ELR (cell line): ENCODE measurements around the gene CHRNA9.
A peak's percentile ranks its signal among the peaks of the same experiment; 100 is the strongest.
"Not testable (repeated sequence)": the region's sequence is repeated elsewhere in the genome, so short reads cannot be mapped to it uniquely, and the experiment has no call there.

Experiments
- DNase-seq: peaks from one replicate; pipeline ENCODE4 v3.0.0-alpha.2; 2015; ENCODE audit warnings: low read depth

The CHRNA9 gene, protein sequence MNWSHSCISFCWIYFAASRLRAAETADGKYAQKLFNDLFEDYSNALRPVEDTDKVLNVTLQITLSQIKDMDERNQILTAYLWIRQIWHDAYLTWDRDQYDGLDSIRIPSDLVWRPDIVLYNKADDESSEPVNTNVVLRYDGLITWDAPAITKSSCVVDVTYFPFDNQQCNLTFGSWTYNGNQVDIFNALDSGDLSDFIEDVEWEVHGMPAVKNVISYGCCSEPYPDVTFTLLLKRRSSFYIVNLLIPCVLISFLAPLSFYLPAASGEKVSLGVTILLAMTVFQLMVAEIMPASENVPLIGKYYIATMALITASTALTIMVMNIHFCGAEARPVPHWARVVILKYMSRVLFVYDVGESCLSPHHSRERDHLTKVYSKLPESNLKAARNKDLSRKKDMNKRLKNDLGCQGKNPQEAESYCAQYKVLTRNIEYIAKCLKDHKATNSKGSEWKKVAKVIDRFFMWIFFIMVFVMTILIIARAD

DNA sequence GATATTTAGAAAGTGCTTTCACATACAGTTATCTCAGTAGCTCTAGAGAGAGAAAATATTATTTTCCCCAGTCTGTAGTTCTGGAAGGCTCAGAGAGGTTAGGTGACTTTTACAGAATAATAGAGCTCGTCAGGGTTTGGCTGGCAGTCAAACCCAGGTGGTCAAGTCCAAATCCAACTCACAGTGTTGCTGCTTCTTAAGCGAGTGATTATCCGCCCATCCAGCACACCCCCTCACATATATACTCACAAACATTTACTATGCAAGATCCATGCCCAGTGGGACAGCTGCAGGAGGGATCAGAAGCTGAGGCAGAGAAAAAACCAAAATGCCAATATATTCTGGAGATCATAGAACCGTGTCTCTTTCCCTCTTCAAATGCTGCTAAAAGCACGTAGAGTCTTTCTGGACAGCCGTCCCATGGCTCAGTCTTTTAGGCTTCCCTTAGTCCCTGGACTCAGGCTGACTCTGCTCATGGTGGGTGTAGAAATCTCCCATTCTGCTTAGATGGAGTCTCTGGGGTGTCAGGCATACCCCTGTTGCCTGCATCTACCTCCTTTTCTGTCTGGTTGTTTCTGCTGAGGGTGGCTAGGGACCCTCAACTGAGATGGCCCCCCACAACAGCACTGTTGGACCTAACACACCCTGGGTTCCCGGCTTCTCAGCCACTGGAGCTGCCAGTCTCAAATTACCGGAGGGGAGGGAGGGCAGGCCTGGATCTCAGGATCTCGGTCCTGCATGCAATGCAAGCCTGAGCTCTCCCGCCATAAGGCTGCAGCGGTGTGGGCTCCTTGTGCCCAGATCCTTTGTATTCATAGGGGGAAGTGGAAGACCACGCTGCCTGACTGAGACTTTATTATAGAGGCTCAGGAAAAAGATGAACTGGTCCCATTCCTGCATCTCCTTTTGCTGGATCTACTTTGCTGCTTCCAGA lies at the start of gene CHRNA9:
Gene CHRNA9, plus strand, starts transcription at position 743 of the 934 bp plus-strand sequence. Its CDS starts 135 bp downstream, at position 878.
- DNase-seq = no peak

DNA sequence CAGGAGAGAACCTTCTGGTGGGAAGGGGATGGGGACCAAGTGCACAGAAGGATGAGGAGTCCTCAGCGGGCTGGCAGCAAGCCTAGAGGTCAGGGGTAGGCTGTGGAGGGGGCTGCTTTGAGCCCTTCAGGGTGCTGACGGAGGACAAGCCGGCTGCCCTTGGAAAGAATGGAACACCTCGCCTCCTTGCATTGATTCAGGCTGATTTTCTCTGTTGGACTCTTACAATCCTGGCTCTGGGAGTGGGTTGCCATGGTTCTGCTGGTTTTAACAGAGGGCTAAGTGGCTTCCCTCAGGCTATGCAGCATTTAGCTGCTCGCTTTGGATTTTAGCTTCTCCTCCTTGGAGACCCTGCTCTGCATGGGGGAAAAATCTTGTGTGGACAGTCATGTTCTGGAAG lies 49.4 kb upstream of the CHRNA9 start:
- DNase-seq = no peak

DNA sequence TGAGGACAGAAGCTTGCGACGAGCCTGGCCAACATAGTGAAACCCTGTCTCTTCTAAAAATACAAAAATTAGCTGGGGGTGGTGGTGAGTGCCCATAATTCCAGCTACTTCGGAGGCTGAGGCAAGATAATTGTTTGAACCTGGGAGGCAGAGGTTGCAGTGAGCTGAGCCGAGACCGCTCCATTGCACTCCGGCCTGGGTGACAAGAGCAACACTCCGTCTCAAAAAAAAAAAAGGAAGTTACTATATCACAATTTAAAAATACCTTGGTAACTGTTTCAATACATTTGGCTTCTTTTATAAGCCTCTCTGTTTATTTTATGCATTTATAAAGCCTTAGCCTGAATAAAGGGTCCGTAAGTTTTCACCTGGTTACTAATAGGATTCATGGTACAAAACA lies 46.6 kb upstream of the CHRNA9 start:
- DNase-seq = no peak

DNA sequence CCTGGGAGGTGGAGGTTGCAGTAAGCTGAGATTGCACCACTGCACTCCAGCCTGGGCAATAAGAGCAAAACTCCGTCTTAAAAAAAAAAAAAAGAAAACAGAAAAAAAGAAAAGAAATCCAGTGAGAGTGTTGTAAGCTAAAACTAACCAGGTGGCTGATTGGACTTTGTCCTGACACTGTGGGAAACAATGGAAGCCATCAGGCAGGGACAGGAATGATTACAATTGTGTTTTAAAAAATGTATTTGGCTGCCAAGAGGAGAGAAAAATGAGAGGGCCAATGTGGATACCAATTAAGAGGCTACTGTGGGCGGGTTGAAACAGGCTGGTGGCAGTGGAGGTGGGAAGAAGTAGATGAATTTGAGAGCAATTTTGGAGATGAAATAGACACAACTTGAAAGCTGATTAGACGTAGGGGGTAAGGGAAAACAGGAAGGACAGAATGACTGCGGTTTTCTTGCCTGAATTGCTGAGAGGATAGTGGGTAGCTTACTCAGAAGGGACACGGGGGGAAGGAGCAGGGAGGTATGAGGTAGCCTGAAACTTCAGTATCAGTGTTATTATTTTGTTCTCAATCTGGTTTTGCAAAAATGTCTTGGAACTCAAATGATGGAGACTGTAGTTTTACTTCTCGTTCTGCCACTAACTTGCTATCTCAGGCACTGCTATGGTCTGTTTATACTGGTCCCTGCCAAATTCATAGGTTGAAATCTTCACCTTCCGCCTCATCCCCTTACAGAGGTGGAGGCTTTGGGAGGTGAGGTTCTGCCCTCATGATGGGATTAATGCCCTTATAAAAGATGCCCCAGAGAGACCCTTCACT lies 45.6 kb upstream of the CHRNA9 start:
- peak; percentile 68 for DNase-seq

DNA sequence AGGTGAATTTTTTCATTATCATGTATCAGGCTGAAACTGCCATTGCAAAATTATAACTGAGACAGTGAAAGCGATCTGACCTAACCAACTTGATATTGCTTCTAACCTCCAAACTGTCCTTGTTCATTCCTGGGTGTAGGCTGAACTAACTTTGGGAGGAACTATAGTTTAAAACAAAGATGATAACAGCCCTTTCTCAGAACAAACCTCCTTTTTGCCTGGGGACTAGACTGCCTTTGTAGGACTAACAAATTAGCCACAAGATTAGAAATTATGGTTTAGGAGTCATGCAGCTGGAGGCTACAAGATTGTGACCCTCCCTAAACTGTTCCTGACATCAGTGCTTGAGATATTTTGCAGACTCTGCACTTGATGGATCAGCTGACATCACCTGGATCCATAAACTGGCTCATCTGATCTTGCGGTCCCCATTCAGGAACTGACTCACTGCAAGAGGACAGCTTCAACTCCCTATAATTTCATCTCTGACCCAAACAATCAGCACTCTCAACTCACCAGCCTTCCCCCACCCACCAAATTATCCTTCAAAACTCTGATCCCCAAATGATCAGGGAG lies 44.4 kb upstream of the CHRNA9 start:
- peak; percentile 83 for DNase-seq

DNA sequence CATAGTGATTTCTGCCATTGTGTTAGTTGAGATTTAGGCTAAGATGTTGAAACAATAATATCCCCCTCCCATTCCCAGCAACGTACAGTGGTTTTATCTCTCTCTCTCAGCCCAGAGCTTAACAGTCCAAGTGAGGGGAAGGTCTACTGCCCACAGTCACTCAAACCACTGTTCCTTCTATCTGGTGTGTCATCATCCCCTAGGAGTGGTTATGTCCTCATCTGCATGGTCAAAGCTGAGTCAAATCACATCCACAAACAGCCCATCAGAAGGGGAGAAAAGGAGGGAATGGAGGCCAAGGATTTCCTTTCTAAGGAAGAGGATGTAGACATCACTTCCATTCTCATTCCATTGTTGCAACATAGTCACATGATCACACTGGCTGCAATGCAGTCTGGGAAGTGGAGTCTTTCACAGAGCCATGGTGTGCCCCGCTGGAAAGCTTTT lies 42.8 kb upstream of the CHRNA9 start:
- peak; percentile 73 for DNase-seq

DNA sequence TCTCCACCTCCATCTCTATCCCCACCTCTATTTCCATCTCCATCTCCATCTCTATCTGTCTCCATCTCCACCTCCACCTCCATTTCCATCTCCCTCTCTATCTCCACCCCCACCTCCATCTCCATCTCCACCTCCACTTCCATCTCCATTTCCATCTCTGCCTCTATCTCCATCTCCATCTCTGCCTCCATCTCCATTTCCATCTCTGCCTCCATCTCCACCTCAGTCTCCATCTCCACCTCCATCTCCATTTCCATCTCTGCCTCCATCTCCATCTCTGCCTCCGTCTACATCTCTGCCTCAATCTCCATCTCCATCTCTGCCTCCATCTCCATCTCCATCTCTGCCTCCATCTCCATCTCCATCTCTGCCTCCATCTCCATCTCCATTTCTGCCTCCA lies 40.8 kb upstream of the CHRNA9 start:
- DNase-seq = no peak

DNA sequence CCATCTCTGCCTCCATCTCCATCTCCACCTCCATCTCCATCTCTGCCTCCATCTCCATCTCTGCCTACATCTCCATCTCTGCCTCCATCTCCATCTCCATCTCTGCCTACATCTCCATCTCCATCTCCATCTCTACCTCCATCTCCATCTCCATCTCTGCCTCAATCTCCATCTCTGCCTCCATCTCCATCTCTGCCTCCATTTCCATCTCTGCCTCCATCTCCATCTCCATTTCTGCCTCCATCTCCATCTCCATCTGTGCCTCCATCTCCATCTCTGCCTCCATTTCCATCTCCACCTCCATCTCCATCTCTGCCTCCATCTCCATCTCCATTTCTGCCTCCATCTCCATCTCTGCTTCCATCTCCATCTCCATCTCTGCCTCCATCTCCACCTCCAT lies 40.1 kb upstream of the CHRNA9 start:
- DNase-seq = not testable (repeated sequence)

DNA sequence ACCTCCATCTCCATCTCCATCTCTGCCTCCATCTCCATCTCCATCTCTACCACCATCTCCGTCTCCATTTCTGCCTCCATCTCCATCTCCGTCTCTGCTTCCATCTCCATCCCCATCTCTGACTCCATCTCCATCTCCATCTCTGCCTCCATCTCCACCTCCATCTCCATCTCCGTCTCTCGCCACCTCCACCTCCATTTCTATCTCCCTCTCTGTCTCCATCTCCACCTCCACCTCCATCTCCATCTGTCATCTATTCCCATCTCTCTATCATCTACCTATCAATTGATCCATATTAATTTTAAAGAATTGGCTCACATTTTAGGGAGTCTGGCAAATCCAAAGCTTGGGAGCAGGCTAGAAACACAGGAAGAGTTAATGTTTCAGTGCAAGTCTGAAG lies 39.6 kb upstream of the CHRNA9 start:
- DNase-seq = no peak

DNA sequence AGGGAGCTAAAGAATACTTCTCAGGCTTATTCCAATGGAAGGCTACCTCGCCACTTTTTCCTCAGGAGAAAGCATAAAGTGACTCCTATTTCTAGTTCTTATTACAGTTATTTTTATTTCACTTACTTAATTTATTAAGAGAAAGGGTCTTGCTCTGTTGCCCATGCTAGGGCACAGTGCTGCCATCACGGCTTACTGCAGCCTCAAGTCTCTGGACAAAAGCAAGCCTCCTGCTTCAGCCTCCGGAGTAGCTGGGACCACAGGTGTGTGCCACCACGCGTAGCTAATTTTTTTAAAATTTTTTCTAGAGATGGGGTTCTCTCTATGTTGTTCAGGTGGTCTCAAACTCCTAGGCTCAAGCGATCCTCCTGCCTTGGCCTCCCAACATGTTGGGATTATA lies 36.0 kb upstream of the CHRNA9 start:
- DNase-seq = no peak

DNA sequence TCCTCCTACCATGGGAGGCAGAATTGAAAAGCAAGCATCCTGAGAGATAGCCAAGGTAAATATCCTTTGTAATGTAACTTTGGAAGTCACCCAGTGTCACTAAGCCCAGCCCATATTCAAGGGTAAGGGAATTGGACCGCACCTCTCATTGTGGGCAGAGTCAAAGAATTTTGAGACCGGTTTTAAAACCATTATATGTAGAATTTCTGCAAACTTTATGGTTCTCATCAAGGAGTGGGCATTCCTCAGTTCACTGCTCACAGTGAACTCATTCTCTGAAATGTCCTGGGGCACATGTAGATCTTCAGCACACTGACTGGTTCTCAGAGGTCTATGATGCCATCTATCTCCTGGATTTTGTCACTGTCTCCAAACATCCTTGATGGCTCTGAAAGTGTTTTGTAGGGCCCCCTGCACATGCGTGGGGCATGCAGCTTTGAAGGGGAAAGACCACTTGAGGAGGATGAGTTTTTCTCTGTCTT lies 35.3 kb upstream of the CHRNA9 start:
- DNase-seq = peak; percentile 33

DNA sequence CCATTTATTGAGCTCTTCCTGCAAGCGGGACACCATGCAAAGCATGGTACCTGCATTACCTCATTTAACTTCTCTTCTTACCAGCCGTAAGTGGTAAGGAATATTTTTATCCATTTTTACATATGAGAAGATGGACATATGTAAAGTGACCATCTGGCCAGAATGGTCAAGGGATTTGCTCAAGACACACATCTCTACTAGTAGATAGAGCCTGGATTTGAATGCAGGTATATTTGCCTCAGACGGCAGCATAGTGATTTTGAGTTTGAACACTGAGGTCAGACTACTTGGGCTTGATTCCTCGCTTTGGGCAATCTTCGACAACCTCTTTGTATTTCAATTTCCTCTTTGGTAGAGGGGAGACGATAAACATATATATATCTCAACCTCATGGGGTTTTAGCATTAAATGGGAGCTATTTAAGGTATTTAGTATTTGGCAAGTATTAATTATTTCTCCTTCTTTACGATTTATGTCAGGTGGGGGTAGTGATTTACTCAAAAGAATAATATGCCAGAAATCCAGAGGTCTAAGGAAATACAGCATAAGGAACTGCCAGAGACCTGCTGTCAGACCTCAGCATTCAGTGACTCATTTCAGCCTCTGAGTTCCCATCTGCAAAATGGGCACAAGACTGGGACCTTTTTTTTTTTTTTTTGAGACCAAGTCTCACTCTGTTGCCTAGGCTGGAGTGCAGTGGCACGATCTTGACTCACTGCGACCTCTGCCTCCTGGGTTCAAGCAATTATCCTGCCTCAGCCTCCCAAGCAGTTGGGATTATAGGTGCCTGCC lies 34.6 kb upstream of the CHRNA9 start:
- DNase-seq = no peak

DNA sequence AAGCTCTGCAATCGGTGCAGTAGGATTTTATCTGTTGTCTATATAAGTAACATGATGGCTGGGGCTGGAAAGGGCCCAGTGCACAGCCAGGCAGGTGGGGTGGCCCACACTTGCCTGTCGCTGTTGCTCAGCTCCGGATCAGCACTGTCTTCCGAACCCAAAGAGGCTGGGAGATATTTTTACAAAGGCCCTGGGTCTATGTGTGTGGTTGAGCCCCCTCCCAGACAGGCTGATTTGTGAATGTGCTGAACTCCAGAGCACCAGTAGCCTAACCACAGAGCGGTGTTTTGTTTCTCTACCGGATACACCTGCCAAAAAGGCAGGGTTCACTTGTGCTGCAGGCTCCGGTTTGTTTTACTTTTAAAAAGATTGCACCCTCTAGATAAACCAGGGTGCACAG lies 33.5 kb upstream of the CHRNA9 start:
- DNase-seq = no peak

DNA sequence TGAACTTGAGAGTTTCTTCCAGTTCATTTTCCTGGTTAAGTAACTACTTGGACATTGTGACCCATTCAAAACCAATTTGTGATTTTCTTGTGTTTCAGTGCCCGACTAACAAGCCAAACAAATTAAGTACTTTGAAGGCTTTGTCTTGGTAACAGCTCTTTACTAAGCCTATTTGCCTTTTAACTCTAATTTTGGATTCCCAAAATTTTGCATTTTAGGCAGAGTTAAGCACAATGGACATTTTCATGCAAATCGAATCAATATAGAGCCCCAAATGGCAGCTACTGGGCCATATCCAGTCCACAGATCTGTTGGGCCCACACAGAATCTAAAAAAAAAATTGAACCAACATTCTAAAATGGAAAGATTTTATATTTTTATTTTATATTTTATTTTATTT lies 31.4 kb upstream of the CHRNA9 start:
- no peak for DNase-seq

DNA sequence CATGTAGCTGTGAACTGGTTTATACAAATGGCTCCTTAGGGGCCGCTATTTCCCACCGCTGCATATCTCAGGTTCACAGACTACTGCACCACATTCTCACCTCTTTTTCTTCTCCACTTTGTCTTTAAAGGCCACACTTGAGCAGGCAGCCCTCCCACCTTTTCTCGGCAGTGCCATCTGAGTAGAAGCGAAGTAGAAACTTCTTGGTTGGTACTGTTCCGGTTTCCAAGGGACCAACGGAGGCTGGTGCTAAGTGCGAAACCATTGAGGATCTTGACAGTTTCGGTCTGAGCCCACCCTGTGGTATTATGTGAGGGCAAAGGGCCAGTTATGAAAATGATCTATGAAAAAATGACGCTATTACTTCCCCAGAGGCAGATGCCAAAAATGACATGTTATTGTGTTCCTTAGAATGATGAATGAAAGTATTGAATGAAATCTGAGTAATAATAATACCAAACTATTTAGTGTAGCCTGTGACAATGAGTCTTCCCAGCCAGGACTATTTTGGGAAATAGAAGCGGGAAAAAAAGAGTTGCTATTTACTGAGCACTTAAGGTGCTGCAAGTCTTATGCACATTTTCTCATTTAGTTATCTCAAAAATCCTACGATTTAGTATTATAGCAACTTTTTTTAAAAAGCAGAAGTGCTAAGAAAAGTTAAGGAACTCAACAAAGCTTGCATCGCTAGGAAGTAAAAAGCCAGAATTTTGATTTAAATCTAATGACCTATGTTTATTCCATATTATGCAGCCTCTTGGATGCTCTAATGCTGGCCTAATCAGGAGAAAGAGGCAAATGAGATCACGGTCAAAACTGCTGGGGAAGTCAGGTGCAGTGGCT lies 29.6 kb upstream of the CHRNA9 start:
- no peak for DNase-seq

DNA sequence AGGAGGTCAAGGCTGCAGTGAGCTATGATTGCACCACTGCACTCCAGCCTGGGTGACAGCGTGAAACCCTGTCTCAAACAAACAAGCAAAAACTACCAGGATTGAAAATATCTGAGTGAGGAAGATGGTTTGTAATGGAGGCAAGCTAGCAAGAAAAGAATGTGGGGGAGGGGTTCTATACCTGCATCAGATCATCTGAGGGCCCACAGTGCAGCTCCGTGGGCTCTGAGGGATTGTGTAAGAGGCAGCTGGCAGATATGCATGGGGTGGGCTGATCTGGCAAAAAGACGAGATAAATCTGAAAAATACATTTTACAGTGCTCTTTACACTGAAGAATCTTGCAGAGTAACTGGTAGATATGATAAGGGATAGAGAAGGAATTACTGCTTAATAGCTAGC lies 28.9 kb upstream of the CHRNA9 start:
- no peak for DNase-seq

DNA sequence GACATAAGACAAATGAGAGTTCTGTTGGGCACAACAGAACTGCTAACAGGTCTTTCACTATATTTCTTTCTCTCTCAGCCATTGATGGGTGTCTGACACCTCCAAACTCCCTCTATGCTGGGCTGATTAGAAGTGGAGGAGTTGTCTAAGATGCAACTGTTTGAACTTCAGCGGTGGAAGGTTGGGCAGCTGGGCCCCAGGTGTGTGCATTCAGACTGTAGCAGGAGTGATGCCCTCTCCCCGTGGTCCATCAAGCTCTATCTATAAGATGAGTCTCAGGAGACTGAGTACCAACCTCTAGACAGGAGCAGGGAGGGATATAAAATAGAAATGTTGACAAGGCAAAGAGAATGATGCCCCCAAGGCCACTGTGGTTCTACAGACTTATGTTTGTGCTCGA lies 28.2 kb upstream of the CHRNA9 start:
- DNase-seq = no peak

DNA sequence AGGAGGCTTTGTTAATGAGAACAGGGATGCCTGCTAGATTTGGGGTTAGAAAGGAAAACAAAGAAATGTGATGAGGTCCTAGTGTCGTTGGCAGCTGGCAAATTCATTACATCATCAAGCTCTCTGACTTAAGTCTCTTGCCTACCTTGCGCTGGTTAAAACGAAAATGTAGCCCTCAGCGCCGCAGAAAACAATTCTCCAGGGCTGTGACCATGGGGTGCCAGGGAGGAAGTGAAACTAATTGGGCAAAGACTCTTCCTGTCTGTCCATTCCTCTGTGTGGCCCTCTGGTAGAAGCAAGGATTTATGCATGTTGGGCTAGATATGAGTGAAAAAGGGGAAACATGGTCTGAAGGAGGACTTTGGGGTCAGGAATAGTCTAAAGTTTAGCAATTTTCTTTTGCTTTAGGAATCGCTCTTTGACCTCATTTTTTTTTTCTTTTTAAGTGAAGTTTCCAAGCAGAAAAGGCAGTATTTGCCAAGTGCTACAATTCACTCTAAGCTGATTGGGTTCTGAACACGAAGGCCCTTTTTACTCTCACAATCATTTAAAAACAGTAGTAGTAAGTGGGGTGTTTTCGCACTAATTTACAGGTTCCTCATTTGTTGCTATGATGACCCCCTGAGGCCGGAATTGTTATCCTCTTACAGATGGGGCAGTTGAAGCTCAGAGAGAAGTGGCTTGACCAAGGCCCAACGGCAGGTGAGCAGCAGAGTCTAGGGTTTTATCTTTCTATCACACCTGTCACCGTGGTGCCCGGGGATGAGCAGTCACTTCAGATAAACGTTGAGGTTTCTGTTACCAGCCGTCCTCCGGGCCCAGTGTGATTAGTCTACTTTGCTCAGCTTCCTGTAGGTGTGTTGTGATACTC lies 27.3 kb upstream of the CHRNA9 start:
- no peak for DNase-seq
